Stimulated activated CD4-positive, alpha-beta T cell treated with anti-CD3 and anti-CD28 coated beads, Interleukin-15, amount 100 ng/mL, for 24 hours (primary cell): ENCODE measurements around the gene TTC38.

Experiments
- DNase-seq: peaks from one replicate; pipeline ENCODE4 v3.0.0-alpha.2; 2020

The TTC38 gene

GRCh38 chr22:46335201-46336118 lies 67.7 kb downstream of the TTC38 start, which contains the start of gene TRMU:
Gene TRMU, plus strand, starts transcription at chr22:46335714. Its CDS starts 51 bp downstream, at chr22:46335765.
- peak; percentile 85 for DNase-seq

GRCh38 chr22:46336119-46337078 lies 68.6 kb downstream of the TTC38 start:
- DNase-seq, result peak; percentile 31

DNA sequence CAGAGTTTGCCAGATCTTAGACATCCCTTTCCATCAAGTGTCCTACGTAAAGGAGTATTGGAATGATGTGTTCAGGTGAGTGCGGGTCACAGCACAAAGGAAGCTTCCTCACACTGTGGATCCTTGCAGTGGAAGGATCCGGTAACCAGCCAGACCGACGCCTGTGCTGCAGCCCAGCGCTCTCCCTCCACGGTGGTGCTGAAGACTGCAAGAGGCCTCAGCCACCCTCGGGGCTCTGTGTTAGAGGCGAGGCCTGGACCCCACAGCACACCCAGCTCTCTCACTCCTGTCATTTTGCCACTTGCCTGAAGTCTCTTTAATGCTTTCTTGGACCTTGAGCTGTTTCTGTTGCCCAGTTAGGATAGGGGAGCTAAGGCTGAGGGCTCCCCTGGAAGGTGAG lies 70.1 kb downstream of the TTC38 start:
- no peak for DNase-seq

- DNase-seq, result no peak
Observed at GRCh38 chr22:46338636-46339035, 70.8 kb downstream of the TTC38 start.

GRCh38 chr22:46339956-46340355 lies 72.1 kb downstream of the TTC38 start:
- DNase-seq, result no peak

DNA sequence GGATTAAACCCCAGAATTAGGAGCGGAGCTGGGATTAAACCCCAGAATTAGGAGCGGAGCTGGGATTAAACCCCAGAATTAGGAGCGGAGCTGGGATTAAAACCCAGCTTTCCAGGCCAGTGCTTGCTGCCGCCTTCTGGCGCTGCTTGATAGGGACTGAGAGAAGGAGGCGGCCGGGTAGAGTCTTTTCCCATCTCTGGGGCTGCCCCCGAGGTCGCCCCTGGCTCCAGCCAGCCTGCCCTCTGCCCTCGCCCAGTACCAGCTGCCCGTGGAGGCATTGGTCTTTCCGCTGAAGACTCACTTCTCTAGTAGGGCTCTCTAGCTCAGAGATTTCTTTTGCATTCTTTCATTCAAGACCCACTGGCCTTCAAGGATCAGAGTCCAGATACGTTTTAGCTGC lies 72.9 kb downstream of the TTC38 start:
- DNase-seq, result no peak
